Kidney epithelial cell (primary cell): ENCODE measurements around the gene YPEL2. TPM values are rescaled to one million over a fixed set of nuclear protein-coding genes. Genes with fewer than 3 reads are reported as not detected.

ENCODE experiments used
- DNase-seq: peaks from one replicate; pipeline ENCODE4 v3.0.0-alpha.2; 2010; ENCODE audit warnings: low read depth
- H3K27me3 ChIP-seq: 2 replicates; pipeline ENCODE4 v1.6.0; 2011; ENCODE audit warnings: low read length; ENCODE audit not compliant: control insufficient read depth, insufficient read depth
- H3K36me3 ChIP-seq: 2 replicates; pipeline ENCODE4 v1.5.1; 2011; ENCODE audit warnings: low read length; ENCODE audit not compliant: control insufficient read depth, insufficient read depth
- H3K4me3 ChIP-seq: 2 replicates; pipeline ENCODE4 v1.5.1; 2011; ENCODE audit warnings: low read depth, mild to moderate bottlenecking, control low read depth, low read length
- total RNA-seq: library from RNA; depleted of rRNA; stranded (reverse); fragments of >200 nt; gene quantifications from 2 replicates; pipeline ENCODE4 v1.2.3, GENCODE V29; 2015
- TF ChIP-seq, protein P1 (sequence below): IDR thresholded peaks from 2 replicates; pipeline ENCODE4 v1.5.1; 2011; ENCODE audit warnings: mild to moderate bottlenecking, moderate library complexity, low read length, control low read depth, inconsistent platforms; ENCODE audit not compliant: insufficient read depth, poor library complexity, severe bottlenecking

The YPEL2 gene
- total RNA-seq, 1 donor from 2014 or later: 16.8 TPM

DNA sequence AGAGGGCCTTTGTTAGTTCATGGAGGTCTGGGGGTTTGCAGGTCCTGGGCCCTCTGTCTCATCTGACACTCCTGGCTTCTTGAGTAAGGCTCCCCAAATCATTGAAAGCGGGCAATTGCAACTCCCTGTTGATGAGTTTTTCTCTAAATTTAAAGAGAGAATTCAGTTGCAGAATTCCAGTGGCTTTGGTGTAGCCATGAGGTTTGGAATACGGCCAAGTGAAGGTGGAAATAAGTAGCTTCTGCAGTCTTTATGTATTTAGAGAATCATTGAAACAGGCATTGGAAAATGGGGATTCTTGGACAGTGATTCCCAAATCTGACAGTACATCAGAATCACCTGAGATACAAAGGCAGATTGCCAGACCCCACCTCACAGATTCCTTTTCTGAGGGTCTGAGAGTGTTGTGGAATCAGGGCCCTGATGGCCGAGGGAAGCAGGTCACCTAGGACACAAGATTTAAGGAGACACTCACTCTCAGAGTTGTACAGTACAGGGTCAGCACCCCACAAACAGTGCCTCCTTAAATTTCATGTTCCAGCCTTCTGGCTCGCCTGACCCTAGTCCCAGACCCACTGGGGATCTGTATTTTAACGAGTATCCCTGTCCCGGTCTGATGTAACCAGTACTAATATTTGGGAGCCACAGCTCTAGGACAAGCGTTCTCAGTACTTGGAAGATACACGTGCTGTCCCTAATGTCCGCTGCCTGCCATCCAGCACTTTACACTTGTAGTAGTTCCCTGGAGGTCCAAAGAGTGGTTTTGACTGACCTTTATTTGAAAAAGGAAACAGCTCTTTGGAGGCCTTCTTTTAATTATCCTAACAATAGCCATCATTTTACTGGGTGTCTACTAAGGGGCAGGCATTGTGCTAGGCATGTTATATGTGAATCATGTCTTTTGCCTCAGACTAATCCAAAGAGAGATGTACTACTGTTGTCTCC is 37.8 kb downstream of the YPEL2 start:
- Histone ChIP-seq H3K36me3 (no peaks in the 10 kb centered on the region), H3K4me3 (no peak overlapping the region), H3K27me3 (no peaks in the 10 kb centered on the region)
- TF ChIP-seq, protein P1, sequence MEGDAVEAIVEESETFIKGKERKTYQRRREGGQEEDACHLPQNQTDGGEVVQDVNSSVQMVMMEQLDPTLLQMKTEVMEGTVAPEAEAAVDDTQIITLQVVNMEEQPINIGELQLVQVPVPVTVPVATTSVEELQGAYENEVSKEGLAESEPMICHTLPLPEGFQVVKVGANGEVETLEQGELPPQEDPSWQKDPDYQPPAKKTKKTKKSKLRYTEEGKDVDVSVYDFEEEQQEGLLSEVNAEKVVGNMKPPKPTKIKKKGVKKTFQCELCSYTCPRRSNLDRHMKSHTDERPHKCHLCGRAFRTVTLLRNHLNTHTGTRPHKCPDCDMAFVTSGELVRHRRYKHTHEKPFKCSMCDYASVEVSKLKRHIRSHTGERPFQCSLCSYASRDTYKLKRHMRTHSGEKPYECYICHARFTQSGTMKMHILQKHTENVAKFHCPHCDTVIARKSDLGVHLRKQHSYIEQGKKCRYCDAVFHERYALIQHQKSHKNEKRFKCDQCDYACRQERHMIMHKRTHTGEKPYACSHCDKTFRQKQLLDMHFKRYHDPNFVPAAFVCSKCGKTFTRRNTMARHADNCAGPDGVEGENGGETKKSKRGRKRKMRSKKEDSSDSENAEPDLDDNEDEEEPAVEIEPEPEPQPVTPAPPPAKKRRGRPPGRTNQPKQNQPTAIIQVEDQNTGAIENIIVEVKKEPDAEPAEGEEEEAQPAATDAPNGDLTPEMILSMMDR: no peak
- DNase-seq: no peak

DNA sequence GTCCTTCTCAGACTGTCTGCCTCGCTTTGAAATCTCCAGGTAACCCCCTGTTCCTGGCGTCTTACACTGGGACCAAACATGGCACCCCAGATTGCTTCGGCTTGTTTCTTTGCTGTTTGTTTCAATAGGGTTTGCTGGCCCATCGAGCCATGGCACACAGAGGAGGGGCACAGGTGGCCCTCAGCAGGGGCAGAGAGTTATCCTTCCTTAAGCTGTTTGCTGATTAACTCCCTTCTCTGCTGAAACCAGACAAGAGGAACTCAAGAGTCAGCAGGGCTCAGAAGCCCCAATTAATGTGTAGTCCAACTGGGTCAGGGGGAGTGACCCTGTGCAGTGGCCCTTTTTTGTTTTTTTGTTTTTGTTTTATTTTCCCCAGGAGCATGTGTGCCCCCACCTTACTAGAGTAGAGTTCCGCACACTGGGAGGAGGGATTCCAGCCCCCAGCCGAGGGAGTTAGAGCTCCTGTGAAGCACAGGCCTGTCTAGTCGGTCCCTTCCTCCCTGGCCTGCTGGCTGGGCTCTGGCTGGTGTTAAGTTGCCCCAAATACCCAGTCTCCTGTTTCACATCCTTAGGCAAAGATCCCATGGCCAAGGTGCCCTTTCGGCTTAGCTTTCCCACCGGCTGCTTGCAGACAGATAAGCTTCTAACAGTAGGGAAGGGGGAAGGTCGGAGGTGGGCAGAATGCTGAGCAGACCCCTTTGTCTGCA is 39.3 kb downstream of the YPEL2 start:
- no peak for DNase-seq
- TF ChIP-seq, protein P1: no peak
- Histone ChIP-seq H3K27me3 (no peaks in the 10 kb centered on the region), H3K4me3 (no peak overlapping the region), H3K36me3 (no peaks in the 10 kb centered on the region)

- Histone ChIP-seq H3K27me3 (no peaks in the 10 kb centered on the region), H3K4me3 (no peak overlapping the region), H3K36me3 (no peaks in the 10 kb centered on the region)
- no peak for DNase-seq
- TF ChIP-seq, protein P1: no peak
These were observed 40.1 kb downstream of the YPEL2 start for GRCh38 chr17:59371416-59372100.

DNA sequence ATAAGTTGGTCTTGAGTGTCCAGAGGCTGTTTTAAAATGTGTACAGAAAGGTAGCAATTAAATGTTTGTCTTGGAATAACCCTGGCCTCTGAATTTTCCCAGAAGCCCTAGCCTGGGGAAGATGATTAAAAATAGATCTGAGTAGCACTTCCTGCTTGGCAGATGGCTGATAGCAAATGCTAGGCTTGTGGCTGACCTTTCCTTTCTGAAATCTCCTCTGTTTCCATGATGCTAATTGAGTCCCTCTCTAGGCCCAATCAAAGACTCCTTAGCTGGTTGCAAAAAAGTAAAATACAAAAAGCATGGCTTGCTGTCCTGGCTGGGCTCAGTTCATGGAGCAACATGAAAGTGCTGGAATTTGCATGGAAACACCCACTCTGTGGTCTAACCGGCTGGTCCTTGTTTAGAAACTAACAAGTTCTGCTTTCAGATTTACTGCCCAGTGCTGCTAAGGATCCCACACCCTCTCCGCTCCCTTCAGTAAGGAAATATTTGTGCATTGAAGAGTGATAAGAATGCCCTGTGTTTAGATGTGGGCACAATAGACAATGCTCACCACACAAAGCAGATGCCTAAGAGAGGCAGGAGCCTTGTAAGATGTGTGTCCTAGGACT is 40.8 kb downstream of the YPEL2 start:
- H3K4me3 ChIP-seq: no peak overlapping the region
- H3K27me3 ChIP-seq: no peaks in the 10 kb centered on the region
- no peaks in the 10 kb centered on the region for H3K36me3 ChIP-seq
- DNase-seq: no peak
- TF ChIP-seq, protein P1: no peak

- no peak for DNase-seq
- Histone ChIP-seq H3K36me3 (no peaks in the 10 kb centered on the region), H3K27me3 (no peaks in the 10 kb centered on the region), H3K4me3 (no peak overlapping the region)
- TF ChIP-seq, protein P1: no peak
These were observed 42.5 kb downstream of the YPEL2 start for GRCh38 chr17:59373882-59374495.
